HUES48 (cell line): ENCODE measurements around the gene NGFR.

Experiments used
- H3K27ac ChIP-seq: one replicate; pipeline ENCODE4 v1.7.0; 2013; ENCODE audit warnings: low read depth, low read length, inconsistent platforms
- H3K27me3 ChIP-seq: 2 replicates; pipeline ENCODE4 v1.6.1; 2013; ENCODE audit warnings: mild to moderate bottlenecking, low read length; ENCODE audit not compliant: control insufficient read depth, insufficient read depth
- H3K36me3 ChIP-seq: 2 replicates; pipeline ENCODE4 v1.6.1; 2013; ENCODE audit warnings: low read length; ENCODE audit not compliant: control insufficient read depth, insufficient read depth
- H3K4me1 ChIP-seq: 2 replicates; pipeline ENCODE4 v1.6.1; 2013; ENCODE audit warnings: mild to moderate bottlenecking, low read length; ENCODE audit not compliant: control insufficient read depth, insufficient read depth
- H3K4me3 ChIP-seq: 2 replicates; pipeline ENCODE4 v1.5.1; 2013; ENCODE audit warnings: mild to moderate bottlenecking, low read depth, low read length
- H3K9ac ChIP-seq: 2 replicates; pipeline ENCODE4 v1.6.1; 2013; ENCODE audit warnings: mild to moderate bottlenecking, low read depth, low read length, moderate library complexity
- H3K9me3 ChIP-seq: 2 replicates; pipeline ENCODE4 v1.6.1; 2013; ENCODE audit warnings: low read length; ENCODE audit not compliant: control insufficient read depth, insufficient read depth

NGFR gene

DNA sequence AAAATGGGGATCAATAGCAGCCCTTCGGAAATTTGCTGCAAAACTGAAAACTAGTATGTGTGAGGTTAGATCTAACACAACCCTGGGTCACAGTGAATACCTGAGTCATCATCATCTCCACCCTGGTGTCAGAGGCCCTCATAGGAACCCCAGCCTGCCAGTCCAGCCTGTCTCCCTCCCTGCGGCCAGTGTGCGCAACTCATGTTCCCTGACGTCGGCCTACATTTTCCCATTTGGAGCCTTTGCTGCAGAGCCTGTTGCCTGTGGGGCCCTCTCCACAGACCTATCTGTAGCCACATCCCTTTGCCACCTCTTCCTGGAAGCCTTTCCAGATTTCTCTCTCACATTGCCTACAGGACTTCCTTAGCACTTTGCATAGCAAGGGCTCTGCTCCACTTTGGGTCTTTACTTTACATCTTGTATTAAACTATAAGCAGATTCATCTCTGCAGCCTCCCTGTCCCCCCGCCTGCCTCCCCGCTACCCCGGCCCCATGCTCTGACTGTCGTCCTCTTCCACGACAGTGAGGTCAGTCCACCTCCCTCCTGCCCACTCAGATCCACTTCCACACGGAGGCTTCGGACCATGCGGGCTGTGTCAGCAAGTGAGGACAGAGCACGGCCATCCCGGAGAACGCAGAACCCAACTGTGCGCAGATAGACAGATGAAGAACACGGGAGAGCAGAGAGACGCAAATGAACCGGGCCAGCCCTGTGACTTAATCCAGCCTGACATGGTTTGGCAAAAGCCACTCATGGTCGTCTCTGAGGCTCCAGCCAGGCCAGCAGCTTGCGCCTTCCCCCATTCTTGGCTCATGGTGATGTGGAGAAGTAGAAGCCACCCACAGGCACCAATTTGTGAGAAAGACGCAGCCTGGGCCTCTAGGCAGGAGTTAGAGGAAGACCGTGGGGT is 31.0 kb downstream of the NGFR start:
- H3K9ac ChIP-seq: no peak overlapping the region
- H3K4me3 ChIP-seq: no peak overlapping the region
- H3K4me1 ChIP-seq: no peaks in the 10 kb centered on the region
- H3K36me3 ChIP-seq: no peaks in the 10 kb centered on the region
- no peaks in the 10 kb centered on the region for H3K9me3 ChIP-seq
- H3K27me3 ChIP-seq: no peaks in the 10 kb centered on the region
- H3K27ac ChIP-seq: no peak overlapping the region

DNA sequence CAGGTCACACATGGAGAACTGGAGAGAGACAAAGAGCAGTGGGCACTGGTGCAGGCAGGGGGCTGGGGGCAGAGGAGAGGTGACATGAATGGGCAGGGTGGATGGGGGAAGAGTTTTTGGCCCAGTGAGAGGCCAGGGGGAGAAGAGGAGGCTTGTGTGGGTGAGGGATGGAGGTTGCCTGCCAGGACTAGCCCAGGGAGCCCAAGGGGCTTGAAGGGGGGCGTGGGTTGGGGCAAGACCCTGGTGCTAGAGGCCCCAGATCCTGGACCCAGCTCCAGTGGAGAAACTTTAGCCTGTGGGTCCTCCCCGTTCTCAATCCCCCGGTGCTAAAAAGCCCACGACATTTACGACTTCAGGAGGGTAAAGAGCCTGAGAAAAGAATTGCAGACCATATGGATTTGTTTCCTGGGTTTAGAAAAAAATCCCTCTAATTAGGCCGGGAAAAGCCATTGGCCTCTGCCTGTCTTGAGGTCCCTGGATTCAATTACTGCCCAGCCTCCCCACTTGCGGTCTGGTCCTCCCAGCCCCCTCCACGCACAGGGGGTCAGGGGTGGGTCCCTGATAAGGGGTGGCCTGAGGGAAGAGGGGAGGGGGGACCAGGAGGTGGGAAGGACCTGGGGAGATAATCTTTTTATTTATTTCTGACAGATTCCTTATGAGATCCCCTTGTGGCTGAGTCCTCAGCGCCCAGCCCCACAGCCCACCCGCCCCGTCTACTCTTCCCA is 33.0 kb downstream of the NGFR start:
- H3K4me1 ChIP-seq: no peaks in the 10 kb centered on the region
- H3K36me3 ChIP-seq: no peaks in the 10 kb centered on the region
- no peak overlapping the region for H3K4me3 ChIP-seq
- no peaks in the 10 kb centered on the region for H3K27me3 ChIP-seq
- no peak overlapping the region for H3K9ac ChIP-seq
- no peak overlapping the region for H3K27ac ChIP-seq
- no peaks in the 10 kb centered on the region for H3K9me3 ChIP-seq

DNA sequence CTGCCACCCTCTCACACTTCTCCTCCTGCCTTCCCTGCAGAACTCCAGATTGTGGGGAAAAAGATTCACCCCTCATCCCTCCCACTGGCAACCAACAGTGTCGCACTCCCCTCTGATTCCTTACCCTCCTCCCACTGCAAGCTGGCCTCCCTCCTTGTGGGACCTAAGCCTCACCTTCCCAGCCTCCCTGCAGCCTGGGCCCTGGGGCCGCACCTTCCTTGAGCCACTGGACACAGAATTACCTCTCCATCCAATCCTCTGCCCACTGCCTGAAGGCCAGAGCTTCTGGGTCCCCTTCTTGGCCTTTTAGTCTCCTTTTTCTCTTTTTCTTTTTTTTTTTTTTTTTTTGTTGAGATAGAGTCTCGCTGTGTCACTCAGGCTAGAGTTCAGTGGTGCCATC is 33.9 kb downstream of the NGFR start:
- no peaks in the 10 kb centered on the region for H3K27me3 ChIP-seq
- H3K36me3 ChIP-seq: no peaks in the 10 kb centered on the region
- H3K27ac ChIP-seq: no peak overlapping the region
- no peaks in the 10 kb centered on the region for H3K9me3 ChIP-seq
- no peak overlapping the region for H3K4me3 ChIP-seq
- no peaks in the 10 kb centered on the region for H3K4me1 ChIP-seq
- H3K9ac ChIP-seq: no peak overlapping the region

DNA sequence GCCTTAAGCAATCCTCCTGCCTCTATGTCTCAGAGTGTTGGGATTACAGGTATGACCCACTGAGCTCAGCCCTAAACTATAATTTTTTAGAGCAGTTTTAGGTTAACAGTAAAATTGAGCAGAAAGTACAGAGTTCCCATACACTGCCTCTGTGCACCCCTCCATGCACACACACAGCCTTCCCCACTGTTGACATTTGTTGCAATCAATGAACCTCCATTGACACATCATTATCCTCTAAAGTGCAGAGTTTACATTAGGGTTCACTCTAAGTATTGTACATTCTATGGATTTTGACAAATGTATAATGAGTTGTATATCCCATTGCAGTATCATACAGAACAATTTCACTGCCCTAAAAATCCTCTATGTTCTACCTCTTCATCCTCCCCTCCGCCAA is 35.0 kb downstream of the NGFR start:
- Histone ChIP-seq H3K4me1 (no peaks in the 10 kb centered on the region), H3K36me3 (no peaks in the 10 kb centered on the region), H3K4me3 (no peak overlapping the region), H3K9me3 (no peaks in the 10 kb centered on the region), H3K27me3 (no peaks in the 10 kb centered on the region), H3K9ac (no peak overlapping the region), H3K27ac (no peak overlapping the region)

DNA sequence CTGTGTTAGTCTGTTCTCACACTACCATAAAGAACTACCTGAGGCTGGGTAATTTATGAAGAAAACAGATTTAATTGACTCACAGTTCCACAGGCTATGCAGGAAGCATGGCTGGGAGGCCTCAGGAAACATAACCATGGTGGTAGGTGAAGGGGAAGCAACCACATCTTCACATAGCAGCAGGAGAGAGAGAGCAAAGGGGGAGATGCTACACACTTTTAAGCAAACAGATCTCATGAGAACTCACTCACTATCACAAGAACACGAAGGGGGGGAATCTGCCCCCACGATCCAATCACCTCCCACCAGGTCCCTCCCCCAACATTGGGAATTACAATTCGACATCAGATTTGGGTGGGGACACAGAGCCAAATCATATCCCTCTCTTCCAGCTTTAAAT is 48.8 kb downstream of the NGFR start:
- Histone ChIP-seq H3K27ac (peak overlapping the region; percentile 57), H3K9me3 (no peaks in the 10 kb centered on the region), H3K9ac (no peak overlapping the region), H3K4me3 (no peak overlapping the region), H3K27me3 (no peaks in the 10 kb centered on the region), H3K4me1 (peaks cover 19% of the 10 kb centered on the region), H3K36me3 (no peaks in the 10 kb centered on the region)

DNA sequence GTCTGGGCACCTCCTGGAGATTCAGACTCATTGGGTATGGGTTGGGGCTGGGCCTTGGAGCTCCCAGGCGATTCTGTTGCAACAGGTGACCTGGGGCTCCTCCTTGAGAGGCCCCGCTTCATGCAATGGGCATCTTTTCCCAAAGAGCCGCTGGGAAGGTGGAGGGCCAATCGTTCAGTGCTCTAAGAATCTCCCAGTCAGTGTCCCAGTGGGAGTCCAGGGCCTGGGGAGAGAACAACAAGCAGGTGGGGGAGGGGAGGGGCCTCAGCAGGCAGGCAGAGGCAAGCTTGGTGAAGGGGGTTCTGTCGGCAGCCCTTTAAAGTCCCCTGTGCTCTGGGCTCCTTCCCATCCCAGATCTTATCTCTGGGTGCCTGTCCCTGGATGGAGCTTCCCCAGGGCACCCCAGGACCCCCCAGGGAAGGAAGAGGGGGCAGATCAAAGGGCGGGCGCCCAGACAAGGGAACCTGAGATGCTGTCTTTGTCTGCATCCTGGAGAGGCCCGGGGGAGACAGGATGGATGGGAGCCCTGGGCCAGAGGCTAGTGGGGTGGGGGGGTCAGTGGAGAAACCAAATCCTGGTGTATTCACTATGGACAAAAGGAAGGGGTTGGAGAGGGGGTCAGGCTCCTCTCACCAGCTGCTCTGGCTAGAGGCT is 50.0 kb downstream of the NGFR start:
- no peak overlapping the region for H3K9ac ChIP-seq
- no peaks in the 10 kb centered on the region for H3K36me3 ChIP-seq
- H3K27ac ChIP-seq: no peak overlapping the region
- H3K4me1 ChIP-seq: peaks cover 19% of the 10 kb centered on the region
- no peak overlapping the region for H3K4me3 ChIP-seq
- H3K27me3 ChIP-seq: no peaks in the 10 kb centered on the region
- no peaks in the 10 kb centered on the region for H3K9me3 ChIP-seq

DNA sequence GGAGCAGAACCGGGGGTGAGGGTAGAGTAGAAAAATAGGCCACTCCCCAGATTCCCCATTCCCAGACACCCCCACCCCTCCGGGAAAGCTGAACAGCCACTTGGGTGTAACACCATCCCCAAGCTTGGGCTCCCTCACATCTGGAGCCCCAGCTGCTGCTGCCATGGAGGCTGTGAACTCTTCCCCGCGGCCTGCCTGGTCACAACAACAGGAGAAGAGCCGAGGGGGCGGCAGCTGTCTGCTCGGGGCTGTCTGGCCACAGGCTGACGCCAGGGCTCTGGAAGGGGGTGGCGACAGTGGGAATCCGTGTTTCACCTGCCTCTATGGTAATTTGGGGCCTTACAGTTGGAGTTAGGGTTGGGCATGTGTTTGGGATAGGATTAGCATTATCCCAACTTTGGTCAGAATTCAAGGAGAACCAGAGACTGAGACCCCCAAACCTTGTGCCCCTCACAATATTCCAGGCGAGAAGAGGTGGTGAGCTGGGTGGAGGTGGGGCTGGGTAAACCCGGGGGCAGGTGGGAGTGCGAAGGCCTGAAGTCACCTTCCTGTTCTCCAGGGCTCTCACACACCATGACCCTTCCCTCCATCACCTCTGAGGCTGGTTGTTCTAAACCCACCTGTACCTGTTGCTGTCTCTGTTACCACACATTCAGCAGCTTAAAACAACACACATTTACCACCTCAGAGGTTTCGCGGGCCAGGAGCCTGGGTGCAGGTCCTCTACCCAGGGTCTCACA is 50.9 kb downstream of the NGFR start:
- Histone ChIP-seq H3K9ac (no peak overlapping the region), H3K4me3 (no peak overlapping the region), H3K27ac (no peak overlapping the region), H3K27me3 (no peaks in the 10 kb centered on the region), H3K4me1 (peaks cover 19% of the 10 kb centered on the region), H3K36me3 (no peaks in the 10 kb centered on the region), H3K9me3 (no peaks in the 10 kb centered on the region)

DNA sequence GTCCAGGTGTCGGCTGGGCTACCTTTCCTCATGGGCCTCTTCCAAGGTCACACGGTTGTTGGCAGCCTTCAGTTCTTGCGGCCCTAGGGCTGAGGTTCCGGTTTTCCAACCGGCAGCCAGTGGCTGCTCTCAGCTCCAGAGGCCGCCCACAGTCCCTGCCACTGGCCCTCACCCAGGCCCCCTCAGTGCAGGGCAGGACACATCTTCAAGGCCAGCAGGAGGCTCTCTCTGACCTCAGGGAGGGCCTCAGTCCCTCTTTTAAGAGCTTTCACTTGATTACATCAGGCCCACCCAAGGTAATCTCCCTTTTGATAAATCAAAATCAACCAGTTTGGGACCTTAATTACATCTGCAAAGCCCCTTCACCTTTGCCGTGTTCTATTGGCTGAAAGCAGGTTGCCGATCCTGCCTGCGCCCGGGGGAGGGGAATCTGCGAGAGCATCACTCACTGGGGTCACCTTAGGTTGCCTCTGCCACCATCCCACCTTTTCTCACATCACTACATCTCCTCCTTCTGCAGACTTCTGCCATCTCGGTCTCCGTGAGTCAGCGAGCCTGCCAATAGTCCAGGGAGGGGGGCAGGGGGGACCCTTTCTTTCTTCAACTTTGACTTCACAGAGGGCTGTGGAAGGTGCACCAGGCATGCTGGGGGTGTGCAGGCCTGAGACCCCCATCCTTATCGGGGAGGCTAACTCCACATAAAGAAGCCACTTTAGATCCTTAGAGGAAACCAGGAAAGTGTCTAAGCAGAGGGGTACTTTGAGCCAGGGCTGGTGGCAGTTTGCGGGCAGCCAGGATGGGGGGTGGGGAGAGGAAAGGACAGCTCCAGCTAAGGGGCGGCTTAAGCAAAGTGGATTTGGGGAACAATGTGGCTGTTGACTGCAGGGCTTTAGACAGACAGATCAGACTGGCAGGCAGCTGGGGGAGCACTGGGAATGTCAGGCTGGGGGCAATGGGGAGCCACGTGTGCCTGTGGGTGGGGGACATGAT is 51.7 kb downstream of the NGFR start:
- Histone ChIP-seq H3K9me3 (no peaks in the 10 kb centered on the region), H3K36me3 (no peaks in the 10 kb centered on the region), H3K9ac (no peak overlapping the region), H3K27me3 (no peaks in the 10 kb centered on the region), H3K4me1 (peaks cover 19% of the 10 kb centered on the region), H3K4me3 (no peak overlapping the region), H3K27ac (no peak overlapping the region)

DNA sequence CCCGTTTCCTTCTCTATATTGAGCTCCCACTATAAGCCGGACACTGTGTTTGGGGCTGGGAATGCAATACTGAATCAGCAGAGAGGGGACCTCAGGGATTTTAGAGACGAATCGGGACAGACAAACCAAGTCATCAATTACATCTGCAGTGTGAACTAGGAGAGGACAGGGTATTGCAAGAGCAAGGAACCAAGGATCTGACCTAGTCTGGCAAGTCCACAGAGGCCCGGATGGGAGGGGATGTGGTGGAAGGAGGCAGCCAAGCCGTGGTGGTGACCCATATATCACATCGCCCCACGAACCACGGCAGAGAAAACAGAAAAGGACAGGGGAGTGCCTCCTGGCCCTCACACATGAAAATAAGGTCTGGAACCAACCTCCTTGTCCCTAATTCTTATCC is 52.5 kb downstream of the NGFR start:
- H3K9ac ChIP-seq: no peak overlapping the region
- no peak overlapping the region for H3K4me3 ChIP-seq
- H3K36me3 ChIP-seq: no peaks in the 10 kb centered on the region
- H3K27me3 ChIP-seq: no peaks in the 10 kb centered on the region
- no peaks in the 10 kb centered on the region for H3K9me3 ChIP-seq
- peaks cover 19% of the 10 kb centered on the region for H3K4me1 ChIP-seq
- no peak overlapping the region for H3K27ac ChIP-seq

DNA sequence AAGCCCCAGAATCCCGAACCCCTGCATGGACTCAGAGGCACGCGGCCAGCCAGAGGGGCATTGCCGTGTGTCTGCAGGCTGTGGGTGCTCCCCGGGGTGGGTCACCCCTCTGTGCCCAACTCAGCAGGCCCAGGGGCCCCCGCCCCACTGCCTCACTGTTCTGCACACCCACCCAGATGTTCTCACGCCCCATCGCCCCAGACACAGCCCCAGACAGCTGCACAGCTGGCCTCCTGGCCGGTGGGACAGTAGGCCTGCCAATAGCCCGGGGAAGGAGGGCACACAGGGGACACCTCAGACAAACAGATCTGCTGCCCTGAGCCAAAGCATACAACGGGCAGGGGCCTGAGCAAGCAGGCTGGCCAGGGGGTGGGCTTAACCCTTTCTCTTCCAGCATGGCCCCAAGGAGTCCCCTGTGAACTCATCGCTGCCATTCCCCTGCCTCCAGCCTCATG is 53.0 kb downstream of the NGFR start:
- H3K36me3 ChIP-seq: no peaks in the 10 kb centered on the region
- H3K27me3 ChIP-seq: no peaks in the 10 kb centered on the region
- no peaks in the 10 kb centered on the region for H3K9me3 ChIP-seq
- no peak overlapping the region for H3K4me3 ChIP-seq
- no peak overlapping the region for H3K9ac ChIP-seq
- no peak overlapping the region for H3K27ac ChIP-seq
- peaks cover 19% of the 10 kb centered on the region for H3K4me1 ChIP-seq
